Measurements from ENCODE around the gene TEX28. TPM values are rescaled to one million over a fixed set of nuclear protein-coding genes. Genes with fewer than 3 reads are reported as not detected.
"Not testable (repeated sequence)": the region's sequence is repeated elsewhere in the genome, so short reads cannot be mapped to it uniquely, and the experiment has no call there.

Gene TEX28, protein sequence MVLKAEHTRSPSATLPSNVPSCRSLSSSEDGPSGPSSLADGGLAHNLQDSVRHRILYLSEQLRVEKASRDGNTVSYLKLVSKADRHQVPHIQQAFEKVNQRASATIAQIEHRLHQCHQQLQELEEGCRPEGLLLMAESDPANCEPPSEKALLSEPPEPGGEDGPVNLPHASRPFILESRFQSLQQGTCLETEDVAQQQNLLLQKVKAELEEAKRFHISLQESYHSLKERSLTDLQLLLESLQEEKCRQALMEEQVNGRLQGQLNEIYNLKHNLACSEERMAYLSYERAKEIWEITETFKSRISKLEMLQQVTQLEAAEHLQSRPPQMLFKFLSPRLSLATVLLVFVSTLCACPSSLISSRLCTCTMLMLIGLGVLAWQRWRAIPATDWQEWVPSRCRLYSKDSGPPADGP
- total RNA-seq (ENCODE audit: low replicate concordance), result not detected in 2 replicates

DNA sequence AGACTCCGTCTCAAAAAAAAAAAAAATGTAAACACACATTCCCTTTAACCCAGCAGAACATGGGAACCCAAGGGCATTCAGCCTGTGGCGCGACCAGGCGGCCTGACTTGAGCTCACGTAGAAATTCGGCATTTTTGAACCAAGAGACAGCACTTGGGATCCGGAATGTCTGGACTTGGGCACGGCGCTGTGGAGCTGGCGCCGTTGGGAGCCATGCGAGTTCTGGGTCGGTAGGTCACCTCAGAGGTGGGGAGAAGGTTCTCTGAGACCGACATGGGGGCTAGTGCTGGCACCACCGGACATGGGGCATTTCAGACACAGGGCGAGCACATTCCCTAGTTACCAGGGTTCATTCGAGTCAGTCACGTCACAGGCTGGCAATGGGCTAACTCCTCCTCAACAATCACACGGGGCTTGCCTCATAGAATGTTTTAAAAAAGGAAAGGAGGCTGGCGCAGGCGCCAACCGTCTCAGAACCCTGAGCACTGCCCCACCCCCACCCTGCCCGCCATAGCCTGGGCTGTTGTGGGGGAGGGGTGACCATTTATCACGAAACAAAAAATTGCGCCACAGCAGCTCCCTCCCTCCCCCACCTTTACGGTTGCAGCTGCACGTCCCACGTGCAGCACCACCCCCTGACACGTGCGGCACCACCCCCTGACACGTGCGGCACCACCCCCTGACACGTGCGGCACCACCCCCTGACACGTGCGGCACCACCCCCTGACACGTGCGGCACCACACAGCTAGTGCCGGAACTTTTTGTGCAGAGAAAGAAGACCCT, at the start of gene TEX28:
Gene TEX28 (minus strand): TSS at position 334 of the 784 bp plus-strand sequence. CDS start 3,007 bp downstream, outside the sequence.
- Mint-ChIP-seq H3K27me3 (ENCODE audit: insufficient read depth, low read depth) (peaks cover 5% of the 10 kb centered on the region), H3K27ac (no peak within 1 kb of the TSS), H3K4me1 (no peaks in the 10 kb centered on the region), H3K4me3 (no peak within 1 kb of the TSS), H3K9me3 (peaks cover 27% of the 10 kb centered on the region), H3K36me3 (no peaks in the 10 kb centered on the region)
- Histone ChIP-seq H2AFZ (replicated peaks) (no peak within 1 kb of the TSS), H3K4me1 (no peaks in the 10 kb centered on the region), H3K4me2 (no peak within 1 kb of the TSS), H3K79me2 (ENCODE audit: low read depth) (no peaks in the 10 kb centered on the region), H3K36me3 (no peaks in the 10 kb centered on the region), H3K9me3 (ENCODE audit: low read depth) (no peaks in the 10 kb centered on the region), H3K27ac (no peak within 1 kb of the TSS), H3K9ac (no peak within 1 kb of the TSS), H3K4me3 (no peak within 1 kb of the TSS), H4K20me1 (ENCODE audit: low read depth) (no peaks in the 10 kb centered on the region), H3F3A (ENCODE audit: low read depth) (no peaks in the 10 kb centered on the region), H3K27me3 (no peaks in the 10 kb centered on the region)
- TF ChIP-seq, protein P1, sequence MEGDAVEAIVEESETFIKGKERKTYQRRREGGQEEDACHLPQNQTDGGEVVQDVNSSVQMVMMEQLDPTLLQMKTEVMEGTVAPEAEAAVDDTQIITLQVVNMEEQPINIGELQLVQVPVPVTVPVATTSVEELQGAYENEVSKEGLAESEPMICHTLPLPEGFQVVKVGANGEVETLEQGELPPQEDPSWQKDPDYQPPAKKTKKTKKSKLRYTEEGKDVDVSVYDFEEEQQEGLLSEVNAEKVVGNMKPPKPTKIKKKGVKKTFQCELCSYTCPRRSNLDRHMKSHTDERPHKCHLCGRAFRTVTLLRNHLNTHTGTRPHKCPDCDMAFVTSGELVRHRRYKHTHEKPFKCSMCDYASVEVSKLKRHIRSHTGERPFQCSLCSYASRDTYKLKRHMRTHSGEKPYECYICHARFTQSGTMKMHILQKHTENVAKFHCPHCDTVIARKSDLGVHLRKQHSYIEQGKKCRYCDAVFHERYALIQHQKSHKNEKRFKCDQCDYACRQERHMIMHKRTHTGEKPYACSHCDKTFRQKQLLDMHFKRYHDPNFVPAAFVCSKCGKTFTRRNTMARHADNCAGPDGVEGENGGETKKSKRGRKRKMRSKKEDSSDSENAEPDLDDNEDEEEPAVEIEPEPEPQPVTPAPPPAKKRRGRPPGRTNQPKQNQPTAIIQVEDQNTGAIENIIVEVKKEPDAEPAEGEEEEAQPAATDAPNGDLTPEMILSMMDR (IDR thresholded peaks at IDR 0.05), result no peak
- TF ChIP-seq EZH2phosphoT487 (IDR thresholded peaks at IDR 0.05), result no peak
- no peak for TF ChIP-seq EZH2 (IDR thresholded peaks at IDR 0.05)
- DNase-seq (ENCODE audit: low spot score), result no peak

DNA sequence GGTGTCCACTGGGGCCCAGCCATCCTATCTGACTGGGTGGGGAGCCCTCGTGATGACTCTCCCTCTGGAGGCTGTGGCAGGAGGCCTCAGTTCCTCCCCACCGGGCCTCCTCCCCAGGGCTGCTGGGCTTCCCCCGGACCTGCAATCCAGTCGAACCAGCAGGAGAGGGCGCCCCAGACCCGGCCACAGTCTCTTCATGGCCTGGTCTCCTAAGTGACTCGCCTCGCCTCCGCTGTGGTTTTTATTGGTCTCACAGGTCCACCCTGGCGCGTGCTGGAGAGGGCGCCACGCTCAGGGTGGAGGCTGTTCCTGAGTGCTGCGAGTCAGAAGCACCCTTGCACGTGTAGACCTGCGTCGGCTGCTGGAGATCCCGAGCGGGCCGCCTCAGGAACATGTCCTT, 48.7 kb upstream of the TEX28 start:
- H3K36me3 ChIP-seq; H3K36me3 Mint-ChIP-seq; H4K20me1 ChIP-seq (ENCODE audit: low read depth); H3F3A ChIP-seq (ENCODE audit: low read depth); H3K27me3 ChIP-seq; H3K27ac ChIP-seq; H3K4me1 Mint-ChIP-seq; H3K79me2 ChIP-seq (ENCODE audit: low read depth); H3K27ac Mint-ChIP-seq; H3K9me3 ChIP-seq (ENCODE audit: low read depth); H3K27me3 Mint-ChIP-seq (ENCODE audit: insufficient read depth, low read depth); H2AFZ ChIP-seq (replicated peaks); H3K4me2 ChIP-seq; H3K9ac ChIP-seq; DNase-seq (ENCODE audit: low spot score); H3K9me3 Mint-ChIP-seq; H3K4me3 Mint-ChIP-seq; H3K4me3 ChIP-seq; H3K4me1 ChIP-seq: not testable (repeated sequence)

DNA sequence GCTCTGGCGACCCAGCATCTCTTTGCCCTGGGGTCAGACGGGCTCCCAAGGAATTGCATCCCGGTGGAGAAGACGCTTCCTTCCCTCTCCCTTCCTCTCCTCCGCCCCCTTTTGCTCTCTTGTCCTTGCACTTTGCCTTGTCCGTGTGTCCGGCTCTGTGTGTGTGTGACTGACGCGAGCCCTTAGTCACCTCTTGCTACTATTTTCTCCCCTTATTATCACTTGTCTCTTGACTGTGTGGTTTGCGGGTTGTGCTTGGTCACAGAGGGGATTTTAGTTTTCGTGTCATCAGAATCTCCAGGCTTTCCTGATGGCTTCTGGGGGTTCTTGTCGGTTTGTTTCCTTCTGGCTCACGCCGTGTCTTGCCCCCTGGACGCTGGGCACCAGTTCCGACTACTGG, 48.1 kb upstream of the TEX28 start:
- not testable (repeated sequence) for H3K4me1 Mint-ChIP-seq; H3K9ac ChIP-seq; H3K27ac ChIP-seq; H3K9me3 ChIP-seq (ENCODE audit: low read depth); H3K27me3 Mint-ChIP-seq (ENCODE audit: insufficient read depth, low read depth); H3F3A ChIP-seq (ENCODE audit: low read depth); H3K4me3 ChIP-seq; H3K4me1 ChIP-seq; H4K20me1 ChIP-seq (ENCODE audit: low read depth); H3K4me2 ChIP-seq; H2AFZ ChIP-seq (replicated peaks); H3K79me2 ChIP-seq (ENCODE audit: low read depth); H3K4me3 Mint-ChIP-seq; H3K36me3 Mint-ChIP-seq; DNase-seq (ENCODE audit: low spot score); H3K9me3 Mint-ChIP-seq; H3K36me3 ChIP-seq; H3K27ac Mint-ChIP-seq; H3K27me3 ChIP-seq

DNA sequence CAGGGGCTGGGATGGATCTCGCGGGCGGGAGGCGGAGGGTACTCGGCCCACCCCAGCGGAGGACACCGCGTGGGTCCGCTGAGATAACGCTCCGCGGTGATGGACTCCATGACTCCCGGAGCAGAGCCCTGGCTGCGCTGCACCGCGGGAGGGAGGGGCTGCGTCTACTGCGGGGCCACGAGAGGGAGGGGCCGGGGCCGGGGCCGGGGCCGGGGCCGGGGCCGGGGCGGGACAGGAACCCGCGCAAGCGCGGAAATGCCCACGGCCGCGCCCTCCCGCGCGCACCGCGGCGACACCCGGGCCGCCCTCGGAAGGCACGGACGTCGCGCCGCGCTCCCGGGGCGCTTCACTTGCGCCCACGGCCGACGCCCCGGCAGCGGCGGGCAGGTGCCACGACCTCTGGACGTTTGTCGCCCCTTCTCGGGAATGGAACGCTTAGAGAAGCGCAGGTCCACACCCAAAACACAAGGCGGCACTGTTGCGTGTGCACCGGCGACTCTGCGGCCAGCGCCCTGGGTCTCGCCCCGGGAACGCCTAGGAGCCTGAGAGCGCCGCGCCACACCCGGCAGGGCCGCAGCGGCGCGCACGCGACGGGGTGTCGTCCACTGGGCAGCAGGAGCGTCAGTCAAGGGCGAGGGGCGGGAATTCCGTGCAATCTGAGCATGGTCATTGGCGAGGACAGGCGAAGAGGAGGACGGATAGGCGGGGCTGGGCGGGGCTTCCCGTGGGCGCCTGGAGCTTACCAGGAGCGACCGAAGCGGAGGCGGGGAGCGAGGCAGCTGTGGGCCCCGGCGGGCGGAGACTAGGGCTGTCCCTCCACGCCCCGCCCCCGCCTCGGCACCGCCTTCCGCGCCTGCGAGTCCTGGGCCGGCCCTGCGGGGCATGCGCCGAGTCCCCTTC, 46.7 kb upstream of the TEX28 start:
- not testable (repeated sequence) for H2AFZ ChIP-seq (replicated peaks); H3K4me3 Mint-ChIP-seq; H3K4me3 ChIP-seq

More for the DNA sequence above, 46.7 kb upstream of the TEX28 start:
- H3K9me3 ChIP-seq (ENCODE audit: low read depth); H3F3A ChIP-seq (ENCODE audit: low read depth); H3K27me3 Mint-ChIP-seq (ENCODE audit: insufficient read depth, low read depth); H3K9me3 Mint-ChIP-seq; H4K20me1 ChIP-seq (ENCODE audit: low read depth); H3K79me2 ChIP-seq (ENCODE audit: low read depth); H3K36me3 ChIP-seq; H3K27me3 ChIP-seq; H3K36me3 Mint-ChIP-seq; H3K4me1 Mint-ChIP-seq; H3K4me1 ChIP-seq; H3K27ac ChIP-seq; H3K4me2 ChIP-seq; H3K9ac ChIP-seq; H3K27ac Mint-ChIP-seq; DNase-seq (ENCODE audit: low spot score): not testable (repeated sequence)
